ENCODE measurements around the gene SUFU.

DNA sequence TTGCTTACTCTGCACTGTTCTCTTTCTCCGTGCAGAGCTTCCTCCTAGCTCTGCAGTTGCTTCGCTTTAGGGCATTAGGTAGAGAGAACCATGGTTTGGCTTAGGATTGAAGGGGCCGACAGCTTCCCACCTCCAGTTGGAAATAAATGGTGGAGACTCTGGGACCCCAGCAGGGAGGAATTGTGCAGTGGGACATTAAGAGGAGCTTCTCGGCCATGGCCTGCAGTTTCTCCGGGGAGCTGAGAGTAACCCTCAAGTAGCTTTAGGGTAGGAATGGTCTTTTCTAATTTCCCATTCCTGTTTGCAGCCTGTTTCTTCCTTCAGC is 1.2 kb downstream of the SUFU start:
- TF ChIP-seq POLR2A (IDR thresholded peaks at IDR 0.05) = no peak
- TF ChIP-seq, protein P1, sequence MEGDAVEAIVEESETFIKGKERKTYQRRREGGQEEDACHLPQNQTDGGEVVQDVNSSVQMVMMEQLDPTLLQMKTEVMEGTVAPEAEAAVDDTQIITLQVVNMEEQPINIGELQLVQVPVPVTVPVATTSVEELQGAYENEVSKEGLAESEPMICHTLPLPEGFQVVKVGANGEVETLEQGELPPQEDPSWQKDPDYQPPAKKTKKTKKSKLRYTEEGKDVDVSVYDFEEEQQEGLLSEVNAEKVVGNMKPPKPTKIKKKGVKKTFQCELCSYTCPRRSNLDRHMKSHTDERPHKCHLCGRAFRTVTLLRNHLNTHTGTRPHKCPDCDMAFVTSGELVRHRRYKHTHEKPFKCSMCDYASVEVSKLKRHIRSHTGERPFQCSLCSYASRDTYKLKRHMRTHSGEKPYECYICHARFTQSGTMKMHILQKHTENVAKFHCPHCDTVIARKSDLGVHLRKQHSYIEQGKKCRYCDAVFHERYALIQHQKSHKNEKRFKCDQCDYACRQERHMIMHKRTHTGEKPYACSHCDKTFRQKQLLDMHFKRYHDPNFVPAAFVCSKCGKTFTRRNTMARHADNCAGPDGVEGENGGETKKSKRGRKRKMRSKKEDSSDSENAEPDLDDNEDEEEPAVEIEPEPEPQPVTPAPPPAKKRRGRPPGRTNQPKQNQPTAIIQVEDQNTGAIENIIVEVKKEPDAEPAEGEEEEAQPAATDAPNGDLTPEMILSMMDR (IDR thresholded peaks at IDR 0.05) = no peak

Data from esophagus squamous epithelium (tissue), 4 donors.